NCI-H2107 treated with DMSO at 0.1 percent for 48 hours (cell line): ENCODE measurements around the gene RAD51AP1.

ENCODE experiments used
- DNase-seq: peaks from one replicate; lab custom pipeline; 2025; ENCODE audit not compliant: unreplicated experiment; lab: John Stamatoyannopoulos, UW

Gene RAD51AP1

DNA sequence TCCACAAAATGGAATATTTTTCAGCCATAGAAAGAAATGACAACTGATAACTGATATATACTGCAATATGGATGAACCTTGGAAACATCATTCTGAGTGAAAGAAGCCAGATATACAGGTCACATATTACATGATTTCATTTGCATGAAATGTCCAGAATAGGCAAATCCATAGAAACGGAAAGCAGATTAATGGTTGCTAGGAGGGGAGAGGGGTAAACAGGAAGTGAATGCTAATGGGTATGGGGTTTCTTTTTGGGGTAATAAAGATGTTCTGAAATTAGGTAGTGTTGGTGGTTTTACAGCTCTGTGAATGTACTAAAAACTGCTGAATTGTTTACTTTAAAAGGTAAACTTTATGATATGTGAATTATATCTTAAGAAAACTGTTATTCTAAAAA is 6.5 kb downstream of the RAD51AP1 start:
- no peak for DNase-seq

DNA sequence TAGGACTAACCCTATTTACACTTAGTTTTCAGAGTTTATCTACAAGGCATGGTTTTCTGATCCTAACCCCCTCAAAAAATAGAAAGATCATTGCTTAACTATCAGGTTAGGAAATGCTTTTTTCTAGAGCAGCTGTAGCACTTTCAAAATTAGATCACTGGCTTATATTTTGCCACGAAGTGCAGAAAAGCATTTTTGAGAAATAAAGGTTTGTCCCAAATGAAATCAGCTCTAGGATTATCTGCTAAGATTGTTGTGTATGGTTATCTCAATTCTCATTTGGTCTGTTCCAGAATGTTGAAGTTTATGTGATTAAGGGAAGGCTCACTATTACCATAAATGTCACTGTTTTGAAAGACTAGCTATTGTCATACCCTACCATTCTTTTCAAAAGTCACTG is 13.5 kb downstream of the RAD51AP1 start:
- no peak for DNase-seq

DNA sequence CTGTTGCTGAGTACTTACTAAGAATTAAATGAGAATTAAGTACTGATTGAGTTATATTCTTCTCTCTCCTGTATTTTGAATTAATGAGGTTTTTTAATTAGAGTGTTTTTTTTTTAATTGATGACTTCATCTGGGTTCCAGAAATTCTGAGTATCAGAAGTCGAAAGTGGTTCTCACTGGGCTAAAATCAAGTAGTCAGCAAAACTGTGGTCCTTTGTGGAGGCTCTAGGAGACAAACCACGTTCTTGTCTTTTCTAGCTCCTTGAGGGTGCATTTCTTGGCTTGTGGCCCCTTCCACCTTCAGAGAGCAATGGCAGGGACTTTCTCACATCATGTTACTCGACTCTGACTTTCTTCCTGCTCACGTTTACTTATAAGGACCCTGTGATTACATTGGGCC is 15.3 kb downstream of the RAD51AP1 start:
- DNase-seq, result no peak

DNA sequence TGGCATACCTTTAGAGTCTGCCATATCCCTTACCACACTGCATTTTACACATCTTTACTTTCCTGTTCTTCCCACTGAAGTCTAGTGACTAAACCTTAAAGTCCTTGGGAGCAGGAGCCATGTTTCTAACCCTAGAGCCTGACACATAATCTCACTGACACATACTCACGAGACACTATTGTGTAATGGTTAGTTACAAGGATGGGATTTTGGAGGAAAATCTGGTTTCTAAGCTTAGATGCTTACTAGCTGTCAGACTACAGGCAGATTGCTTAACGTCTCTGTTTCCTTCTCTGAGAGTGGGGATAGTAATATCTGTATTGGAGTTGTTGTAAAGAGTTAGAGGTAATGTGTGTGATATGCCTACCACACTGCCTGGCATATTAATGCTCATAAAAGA is 17.1 kb downstream of the RAD51AP1 start:
- DNase-seq, result no peak

DNA sequence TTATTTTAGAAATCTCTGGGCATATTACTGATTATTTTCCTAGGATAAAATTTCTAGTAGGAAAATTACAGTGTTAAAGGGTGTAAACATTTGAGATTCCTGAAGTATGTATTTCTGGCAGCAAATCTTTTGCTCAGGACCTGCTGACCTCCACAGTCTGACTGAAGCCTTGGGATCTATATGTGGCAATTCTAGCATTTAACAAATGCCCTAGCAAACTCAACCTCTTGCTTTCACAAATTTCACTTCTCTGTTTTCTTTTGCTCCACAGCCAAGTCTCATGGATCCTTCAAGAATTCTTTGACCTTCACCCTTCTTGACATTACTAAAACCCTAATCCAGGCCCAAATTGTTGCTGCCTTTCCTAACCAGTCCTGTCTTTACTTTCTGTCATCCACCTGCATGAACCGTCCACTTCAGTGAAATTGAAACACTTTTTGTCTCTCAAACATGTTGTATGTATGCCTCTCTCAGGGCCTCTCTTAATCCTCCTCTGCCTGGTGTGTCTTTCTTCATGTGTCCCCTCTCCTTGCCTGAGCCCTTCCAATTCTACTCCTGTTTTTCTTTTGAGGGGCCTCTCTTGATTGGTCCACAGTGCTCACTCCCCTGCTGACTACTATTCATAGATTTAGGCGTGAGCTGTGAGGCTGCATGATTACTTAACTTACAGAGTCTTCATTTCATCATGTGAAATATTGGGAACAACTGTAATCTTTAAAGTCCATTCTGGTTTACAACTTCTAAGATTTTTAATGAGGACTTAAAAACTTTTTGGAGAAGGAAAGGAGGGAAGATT is 18.2 kb downstream of the RAD51AP1 start:
- DNase-seq, result no peak

DNA sequence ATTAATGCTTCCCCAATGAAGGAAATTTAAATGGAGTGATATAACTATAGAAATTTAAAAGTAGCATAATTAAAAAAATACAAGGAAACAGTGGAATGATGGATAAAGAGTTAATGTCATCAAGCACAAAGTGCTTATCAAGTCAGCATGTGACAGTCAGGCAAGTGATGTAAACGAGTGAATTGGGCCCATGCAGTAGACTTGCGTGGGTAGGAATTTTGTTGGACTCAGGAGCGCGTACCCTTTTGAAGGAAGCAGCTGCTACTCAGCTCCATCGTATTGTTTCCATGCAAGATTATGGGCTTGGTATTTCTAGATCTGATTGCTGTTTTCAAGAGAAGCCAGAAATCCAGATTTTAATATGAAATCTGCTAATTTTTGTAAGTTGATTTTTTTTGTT is 18.9 kb downstream of the RAD51AP1 start:
- DNase-seq, result no peak

DNA sequence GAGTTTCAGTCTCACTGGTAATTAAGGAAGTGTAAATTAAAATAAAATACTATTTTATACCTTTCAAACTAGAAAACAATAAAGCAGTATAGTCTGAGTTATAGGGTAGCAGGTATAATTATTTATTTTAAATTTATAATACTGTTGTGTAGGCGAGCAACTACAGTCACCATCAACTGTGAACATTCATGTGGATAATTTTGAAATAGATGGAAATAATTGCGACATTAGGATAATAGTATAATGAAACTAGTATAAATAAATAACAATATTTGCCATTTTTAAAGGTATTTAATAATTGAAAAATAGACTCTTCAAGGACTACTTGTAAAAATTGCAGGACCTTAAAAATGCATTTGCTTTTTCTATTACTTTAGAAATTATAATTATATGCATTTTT is 19.5 kb downstream of the RAD51AP1 start:
- no peak for DNase-seq

DNA sequence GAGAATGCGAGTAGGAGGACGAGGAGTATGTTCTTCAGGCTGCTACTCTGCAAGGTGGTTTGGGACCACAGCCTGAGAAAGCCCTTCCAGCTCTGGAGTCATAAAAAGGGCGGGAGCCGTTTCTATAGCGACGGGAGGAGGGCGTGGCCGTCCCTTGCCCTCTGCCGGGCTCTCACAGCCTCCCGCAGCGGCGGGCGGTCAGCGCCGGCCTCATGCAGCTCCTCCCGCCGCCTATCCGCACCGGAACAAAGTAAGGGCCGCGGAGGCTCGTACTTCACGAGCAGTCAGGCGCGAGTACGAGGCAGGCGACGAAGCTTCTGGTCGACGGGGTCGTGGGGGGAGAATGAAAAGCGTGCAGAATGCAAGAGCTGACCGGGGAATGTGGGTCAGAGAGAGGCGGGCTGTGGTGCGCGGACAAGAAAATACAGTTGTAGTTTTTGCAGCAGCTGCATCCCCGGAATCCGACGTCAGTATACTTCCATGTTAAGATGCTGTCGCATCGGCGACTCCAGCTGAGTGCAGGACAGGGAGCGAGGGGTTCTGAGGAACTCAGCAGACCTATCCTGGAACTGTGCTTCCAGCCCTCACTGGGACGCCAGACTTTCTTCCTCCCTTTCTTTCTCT is 23.5 kb downstream of the RAD51AP1 start, which contains the start of gene DYRK4:
Gene DYRK4, plus strand, starts transcription at position 175 of the 624 bp plus-strand sequence. Its CDS starts 38 bp downstream, at position 213.
- DNase-seq, result peak; percentile 66

DNA sequence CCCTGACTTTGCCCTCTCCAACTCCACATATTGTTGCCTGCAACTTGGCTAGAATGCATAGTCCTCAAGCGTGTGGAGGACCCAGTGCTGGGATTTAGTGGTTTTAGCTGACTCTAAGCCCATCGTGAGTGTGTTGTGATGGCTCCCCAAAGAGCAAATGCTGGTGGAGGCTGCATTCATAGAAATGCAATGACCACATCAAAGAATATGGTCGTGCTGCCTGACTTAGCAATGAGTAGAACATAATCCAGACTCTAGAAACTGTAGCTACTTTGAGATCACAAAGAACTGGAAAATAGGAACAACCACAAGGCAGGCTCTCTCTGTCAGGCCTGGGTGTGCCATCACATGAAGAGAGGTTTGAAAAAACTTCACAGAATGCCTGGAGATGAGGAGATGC is 24.6 kb downstream of the RAD51AP1 start:
- DNase-seq, result no peak

DNA sequence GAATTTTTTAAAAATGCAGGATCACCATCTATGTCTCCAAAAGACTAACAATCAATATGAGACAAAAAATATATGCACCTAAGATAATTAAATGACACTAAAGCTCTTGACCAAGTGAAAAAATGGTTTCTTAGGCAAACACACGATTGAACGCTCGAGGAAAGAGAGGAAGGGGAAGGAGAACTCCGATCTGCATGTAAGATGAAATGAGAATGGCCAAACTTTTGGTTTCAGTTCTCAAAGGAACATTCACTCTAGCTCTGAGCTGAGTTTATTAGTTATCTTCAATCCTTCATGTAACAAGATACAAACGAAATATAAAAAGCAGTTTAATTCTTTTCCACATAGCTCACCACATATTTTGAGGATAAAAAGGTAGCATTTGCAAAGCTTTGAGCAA is 26.1 kb downstream of the RAD51AP1 start:
- no peak for DNase-seq

DNA sequence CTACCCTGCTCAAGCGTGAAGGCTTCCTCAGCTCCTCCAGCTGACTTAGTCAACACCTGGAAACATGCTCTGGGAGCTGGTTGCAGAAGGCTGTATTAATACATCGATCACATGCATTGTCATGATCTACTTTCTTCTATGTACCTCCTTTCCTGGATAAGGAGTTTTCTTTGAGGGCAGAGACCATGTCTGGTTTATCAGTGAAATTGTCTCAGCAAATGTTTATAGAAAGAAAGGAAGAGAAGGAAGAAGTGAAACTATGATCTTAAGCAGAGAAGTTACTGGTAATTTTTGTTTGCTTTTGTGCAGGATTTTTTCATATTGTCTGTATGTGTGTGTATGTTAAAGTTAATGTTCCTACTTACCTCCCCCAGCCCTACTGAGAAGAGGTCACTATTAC is 27.8 kb downstream of the RAD51AP1 start:
- no peak for DNase-seq

DNA sequence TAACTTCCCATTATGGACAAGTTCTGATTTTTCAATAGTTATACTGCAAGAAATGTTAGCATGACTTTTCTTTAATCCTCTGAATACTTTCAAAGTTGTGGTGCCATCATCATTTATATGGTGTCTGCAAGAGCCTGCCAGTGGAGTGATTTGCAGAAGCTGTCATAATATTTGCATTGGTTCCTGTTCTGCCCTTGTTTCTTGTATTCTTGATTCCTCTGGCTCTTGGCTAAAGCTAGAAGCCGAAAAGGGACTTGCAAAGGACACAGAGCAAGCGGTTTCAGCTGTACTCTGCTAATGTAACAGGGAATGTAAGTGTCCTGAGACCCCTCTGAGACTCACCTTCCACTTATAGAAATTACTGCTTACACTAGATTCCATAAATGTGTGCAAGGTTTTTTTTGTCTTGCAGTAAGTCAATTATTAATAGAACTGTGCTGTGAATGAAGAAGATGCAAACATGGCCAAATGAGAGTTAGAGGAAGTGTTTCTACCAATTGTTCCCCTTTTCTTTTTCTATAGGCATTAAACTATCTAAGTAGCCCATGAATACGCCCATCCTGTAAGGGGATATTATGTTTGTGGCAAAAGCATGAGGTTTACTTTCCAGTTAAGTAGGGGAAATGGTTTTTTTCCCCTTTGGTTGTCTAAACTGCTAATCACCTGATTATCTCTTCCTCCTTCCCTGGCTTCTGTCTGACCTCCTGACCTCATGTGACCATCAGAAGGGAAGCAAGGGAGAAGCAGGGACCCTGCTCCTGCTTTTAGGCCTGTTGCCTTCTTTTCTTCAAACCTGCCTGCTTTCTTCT is 28.6 kb downstream of the RAD51AP1 start:
- no peak for DNase-seq

DNA sequence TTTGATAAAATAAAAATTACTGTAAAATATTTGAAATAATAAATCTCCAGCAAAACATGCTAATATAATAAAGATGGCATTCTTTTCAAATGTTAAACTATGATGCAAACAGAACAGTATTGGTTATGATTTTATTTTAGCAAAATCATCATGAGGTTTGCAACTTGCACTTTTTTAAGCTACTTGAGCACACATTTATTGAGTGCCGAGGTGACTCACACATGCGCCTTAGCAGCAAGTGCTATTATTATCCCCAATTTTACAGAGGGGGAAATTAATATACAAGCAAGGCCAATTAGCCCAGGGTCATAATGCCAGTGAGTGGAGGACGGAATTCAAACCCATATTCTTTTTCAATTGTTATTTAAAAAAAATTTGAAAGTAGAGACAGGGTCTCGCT is 30.6 kb downstream of the RAD51AP1 start:
- DNase-seq, result no peak

DNA sequence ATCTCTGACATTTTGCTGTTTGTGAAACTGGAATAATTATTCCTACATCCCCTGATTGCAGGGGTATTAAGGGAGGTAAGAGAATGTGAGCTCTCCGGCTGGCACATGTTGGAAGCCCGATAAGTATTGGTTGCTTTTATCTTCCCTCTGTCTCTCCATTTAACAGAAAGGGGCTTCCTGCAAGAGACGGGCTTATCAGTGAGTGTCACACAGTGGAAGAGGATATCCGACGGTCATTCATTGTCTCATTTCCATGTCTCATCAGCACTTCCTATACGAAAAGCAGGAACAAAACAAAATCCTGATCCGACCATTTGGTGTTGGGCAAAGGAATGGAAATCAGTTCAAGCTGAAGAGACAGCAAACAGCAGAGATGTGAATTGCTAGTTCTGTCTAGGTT is 34.0 kb downstream of the RAD51AP1 start:
- DNase-seq, result no peak

DNA sequence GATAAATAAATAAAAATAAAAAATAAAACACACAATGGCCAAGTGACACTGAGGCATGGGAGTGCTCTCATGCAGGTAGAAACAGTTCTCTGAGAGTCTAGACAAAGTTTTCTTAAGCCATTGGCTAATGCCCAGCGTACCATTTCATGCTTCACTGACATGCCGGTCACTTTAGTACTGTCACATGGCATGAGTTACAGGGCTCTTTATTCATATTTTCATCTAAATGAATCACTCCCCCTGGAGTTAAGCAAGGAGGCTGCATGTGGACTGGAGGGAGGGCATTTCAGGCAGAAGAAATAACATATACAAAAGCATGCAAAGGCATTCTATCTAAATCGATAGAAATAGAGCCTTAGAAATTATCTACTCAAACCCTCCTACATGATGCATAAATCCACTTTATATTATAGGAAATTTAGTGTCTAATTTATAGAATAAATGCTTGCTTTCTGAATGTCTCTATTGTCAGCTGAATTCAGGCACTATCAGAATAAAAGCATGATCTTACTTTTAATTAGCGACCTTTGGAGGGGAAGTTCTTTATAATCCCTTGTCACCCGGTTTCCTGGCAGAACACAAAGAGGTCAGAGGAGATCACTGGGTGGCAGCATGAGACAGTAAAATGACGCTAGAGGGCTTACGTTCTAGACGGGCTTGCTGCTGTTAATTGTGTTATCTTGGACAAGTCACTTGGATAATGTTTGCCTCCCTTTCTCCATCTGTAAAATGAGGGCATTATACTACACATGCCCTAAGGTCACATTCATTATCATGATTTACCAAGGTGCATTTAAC is 40.8 kb downstream of the RAD51AP1 start:
- DNase-seq, result peak; percentile 50

DNA sequence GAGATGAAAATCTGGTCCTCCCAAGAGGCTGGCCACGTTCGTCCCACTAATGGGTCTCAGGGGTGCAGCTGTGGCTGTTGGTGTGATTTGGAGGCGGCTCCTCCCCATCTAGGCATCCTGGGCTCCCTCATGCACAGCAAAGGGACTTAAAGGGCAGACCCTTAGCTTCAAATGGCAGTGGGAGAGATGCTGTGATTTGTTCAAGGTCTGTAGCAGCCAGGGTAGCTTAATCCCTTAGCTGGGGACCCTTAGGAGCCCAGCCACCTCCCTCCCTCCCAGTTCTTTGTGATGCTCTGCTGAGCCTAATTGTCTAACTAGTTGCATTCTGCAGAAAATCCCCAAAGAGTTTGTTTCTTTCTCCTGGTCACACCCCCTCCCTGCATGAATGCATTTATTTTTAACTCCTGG is 41.6 kb downstream of the RAD51AP1 start:
- no peak for DNase-seq

DNA sequence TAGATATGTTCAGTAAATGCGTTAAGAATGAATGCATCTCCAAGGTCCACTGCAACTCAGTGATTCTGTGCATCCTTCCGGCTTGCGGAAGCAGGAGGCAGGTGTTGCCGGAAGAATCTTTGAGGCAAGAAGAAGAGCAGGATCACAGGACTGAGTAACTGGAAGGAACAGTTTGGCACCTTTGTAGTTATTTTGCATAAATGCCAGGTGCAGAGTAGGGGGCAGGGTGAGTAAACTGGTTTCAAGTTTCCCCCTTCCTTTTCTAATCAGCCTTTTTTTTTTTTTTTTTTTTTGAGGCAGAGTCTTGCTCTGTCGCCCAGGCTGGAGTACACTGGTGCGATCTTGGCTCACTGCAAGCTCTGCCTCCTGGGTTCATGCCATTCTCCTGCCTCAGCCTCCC is 45.6 kb downstream of the RAD51AP1 start:
- peak; percentile 42 for DNase-seq

DNA sequence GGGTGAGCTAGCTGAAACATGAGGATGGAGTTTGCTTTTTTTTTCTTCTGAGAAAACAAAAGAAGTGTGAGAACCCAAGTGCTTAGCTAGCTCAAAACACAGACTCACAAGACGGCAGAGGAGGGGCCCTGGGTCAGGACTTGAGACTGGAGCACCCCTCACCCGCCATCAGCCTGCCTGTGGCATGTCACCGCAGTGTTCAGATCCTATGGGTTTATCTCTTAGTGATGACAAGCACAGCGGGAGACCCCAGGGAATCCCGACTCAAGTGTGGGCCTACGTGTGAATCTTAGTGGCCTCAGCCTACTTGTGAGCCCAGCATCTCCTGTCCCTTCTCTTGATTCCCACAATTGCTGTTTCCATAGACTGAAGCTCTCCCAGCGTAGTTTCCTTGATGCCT is 46.2 kb downstream of the RAD51AP1 start:
- DNase-seq, result no peak

DNA sequence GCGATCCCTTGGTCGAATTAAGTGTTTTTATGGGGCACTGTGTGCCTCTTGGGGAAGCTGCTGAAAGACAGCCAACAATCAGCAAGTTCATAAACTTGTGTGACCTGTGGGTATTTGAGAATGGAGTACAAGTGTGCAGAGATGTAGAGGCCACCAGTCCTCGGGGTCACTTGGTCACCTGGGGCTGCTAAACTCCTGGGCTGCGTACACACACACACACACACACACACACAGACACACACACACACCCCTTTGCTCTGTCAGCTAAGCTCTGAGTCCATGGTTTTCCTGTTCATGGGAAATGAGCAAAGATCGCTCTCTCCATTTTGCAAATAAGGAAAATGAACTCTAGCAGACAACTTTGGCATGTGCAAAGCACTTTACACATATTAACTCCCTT is 47.8 kb downstream of the RAD51AP1 start:
- DNase-seq, result no peak

DNA sequence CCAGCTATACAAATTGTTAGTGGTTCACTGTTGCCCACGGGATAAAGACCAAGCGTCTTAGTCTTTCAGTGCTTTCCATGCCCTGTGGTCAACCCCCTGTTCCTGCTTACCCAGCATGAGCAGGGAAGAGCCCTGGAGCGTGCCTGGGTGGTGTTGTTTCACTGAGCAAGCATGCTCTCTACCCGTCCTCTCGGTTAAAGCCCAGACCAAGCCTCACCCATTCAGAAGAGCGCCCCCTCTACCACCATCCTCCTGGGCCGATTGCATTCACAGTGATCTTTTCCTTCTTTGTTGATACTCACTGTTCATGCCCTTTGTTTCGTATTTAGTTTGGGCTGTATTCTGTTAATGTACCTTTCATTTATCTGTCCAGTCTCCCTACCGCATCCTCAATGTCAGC is 48.4 kb downstream of the RAD51AP1 start:
- no peak for DNase-seq

DNA sequence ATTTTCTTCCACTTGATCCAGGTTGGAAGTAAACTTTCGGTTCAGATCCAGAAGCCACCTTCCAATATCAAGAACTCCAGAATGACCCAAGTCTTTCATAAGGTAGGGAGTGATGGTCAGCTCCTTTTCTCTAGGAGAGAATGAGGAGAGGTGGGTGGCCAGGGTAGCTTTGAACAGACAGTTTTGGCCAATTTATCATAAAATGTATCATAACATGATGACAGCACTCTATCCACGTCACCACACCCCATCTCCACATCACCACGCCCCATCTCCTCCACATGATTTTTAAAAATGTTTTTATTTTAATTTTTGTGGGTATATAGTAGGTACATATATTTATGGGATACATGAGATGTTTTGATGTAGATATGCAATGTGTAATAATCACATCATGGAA is 50.2 kb downstream of the RAD51AP1 start:
- no peak for DNase-seq
